B cell (primary cell): Measurements from ENCODE around the gene NUDT4.

Experiments used
- CTCF ChIP-seq: fragments of 200-600 bp; IDR thresholded peaks from one replicate; pipeline ENCODE4 v1.8.0; 2022; ENCODE audit warnings: antibody characterized with exemption, mild to moderate bottlenecking
- EZH2 ChIP-seq: IDR thresholded peaks from 2 replicates; pipeline ENCODE4 v1.6.1; 2012; ENCODE audit warnings: borderline replicate concordance, low read depth, mild to moderate bottlenecking, moderate library complexity, low read length; ENCODE audit not compliant: insufficient read depth, poor library complexity, severe bottlenecking

GRCh38 chr12:93443576-93443975 lies 65.9 kb downstream of the NUDT4 start:
- TF ChIP-seq CTCF, result no peak
- TF ChIP-seq EZH2, result no peak
